ENCODE data around the gene PARD6G.

PARD6G gene

GRCh38 chr18:80159713-80160636 is 87.3 kb downstream of the PARD6G start:
- in situ Hi-C loops (cut with HindIII; ENCODE audit: low sequenced_read_pairs), result no loop called here
- no peak for DNase-seq (ENCODE audit: low read depth, low spot score)
- no peak overlapping the region for H3K4me3 ChIP-seq (ENCODE audit: low read depth, low read length)
- peak; percentile 54 for TF ChIP-seq CTCF (IDR thresholded peaks at IDR 0.05; ENCODE audit: low read depth, low read length)

- no peak overlapping the region for H3K4me3 ChIP-seq (ENCODE audit: low read depth, low read length)
- no peak for TF ChIP-seq CTCF (IDR thresholded peaks at IDR 0.05; ENCODE audit: low read depth, low read length)
- DNase-seq (ENCODE audit: low read depth, low spot score), result no peak
- in situ Hi-C loops (cut with HindIII; ENCODE audit: low sequenced_read_pairs), result no loop called here
Observed at GRCh38 chr18:80158365-80158764, 88.9 kb downstream of the PARD6G start.

- in situ Hi-C loops (cut with HindIII; ENCODE audit: low sequenced_read_pairs), result no loop called here
- DNase-seq (ENCODE audit: low read depth, low spot score), result peak; percentile 76
- TF ChIP-seq CTCF (IDR thresholded peaks at IDR 0.05; ENCODE audit: low read depth, low read length), result peak; percentile 98
- no peak overlapping the region for H3K4me3 ChIP-seq (ENCODE audit: low read depth, low read length)
Observed at GRCh38 chr18:80157708-80158343, 89.5 kb downstream of the PARD6G start.

GRCh38 chr18:80154293-80154692 is 93.0 kb downstream of the PARD6G start:
- in situ Hi-C loops (cut with HindIII; ENCODE audit: low sequenced_read_pairs), result no loop called here
- H3K4me3 ChIP-seq (ENCODE audit: low read depth, low read length), result no peak overlapping the region
- DNase-seq (ENCODE audit: low read depth, low spot score), result no peak
- peak; percentile 51 for TF ChIP-seq CTCF (IDR thresholded peaks at IDR 0.05; ENCODE audit: low read depth, low read length)

- DNase-seq (ENCODE audit: low read depth, low spot score), result no peak
- H3K4me3 ChIP-seq (ENCODE audit: low read depth, low read length), result no peak overlapping the region
- in situ Hi-C loops (cut with HindIII; ENCODE audit: low sequenced_read_pairs), result no loop called here
- TF ChIP-seq CTCF (IDR thresholded peaks at IDR 0.05; ENCODE audit: low read depth, low read length), result no peak
Observed at GRCh38 chr18:80149667-80150066, 97.6 kb downstream of the PARD6G start.

GRCh38 chr18:80148326-80149199 is 98.8 kb downstream of the PARD6G start:
- in situ Hi-C loops (cut with HindIII; ENCODE audit: low sequenced_read_pairs), result no loop called here
- TF ChIP-seq CTCF (IDR thresholded peaks at IDR 0.05; ENCODE audit: low read depth, low read length), result no peak
- no peak for DNase-seq (ENCODE audit: low read depth, low spot score)
- peak overlapping the region; percentile 62 for H3K4me3 ChIP-seq (ENCODE audit: low read depth, low read length)
